Activated T-cell treated with anti-CD3 and anti-CD28 coated beads for 24 hours (primary cell): ENCODE results near the gene XK.
A peak's percentile ranks its signal among the peaks of the same experiment; 100 is the strongest.
"Not testable (repeated sequence)": the region's sequence is repeated elsewhere in the genome, so short reads cannot be mapped to it uniquely, and the experiment has no call there.

ENCODE experiments used
- DNase-seq: peaks from one replicate; pipeline ENCODE4 v3.0.0-alpha.2; 2020; ENCODE audit warnings: low read depth

Gene XK

GRCh38 chrX:37685381-37686359 is at the start of gene XK:
TSS of gene XK (plus strand) at chrX:37685791. CDS start at chrX:37685962, 171 bp downstream.
- DNase-seq, result peak; percentile 15

- no peak for DNase-seq
Observed at GRCh38 chrX:37638047-37638446, 47.5 kb upstream of the XK start.

DNA sequence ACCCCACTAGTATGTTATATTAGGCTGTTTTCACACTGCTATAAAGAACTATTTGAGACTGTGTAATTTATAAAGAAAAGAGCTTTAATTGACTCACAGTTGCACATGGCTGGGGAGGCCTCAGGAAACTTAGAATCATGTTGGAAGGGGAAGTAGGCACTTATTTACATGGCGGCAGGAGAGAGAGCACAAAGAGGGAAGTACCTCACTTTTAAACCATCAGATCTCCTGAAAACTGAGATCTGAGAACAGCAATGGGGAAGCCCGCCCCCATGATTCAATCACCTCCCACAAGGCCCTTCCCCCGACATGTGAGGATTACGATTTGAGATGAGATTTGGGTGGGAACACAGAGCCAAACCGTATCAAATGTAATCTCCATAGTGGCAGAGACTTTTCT is 45.4 kb upstream of the XK start:
- no peak for DNase-seq

DNA sequence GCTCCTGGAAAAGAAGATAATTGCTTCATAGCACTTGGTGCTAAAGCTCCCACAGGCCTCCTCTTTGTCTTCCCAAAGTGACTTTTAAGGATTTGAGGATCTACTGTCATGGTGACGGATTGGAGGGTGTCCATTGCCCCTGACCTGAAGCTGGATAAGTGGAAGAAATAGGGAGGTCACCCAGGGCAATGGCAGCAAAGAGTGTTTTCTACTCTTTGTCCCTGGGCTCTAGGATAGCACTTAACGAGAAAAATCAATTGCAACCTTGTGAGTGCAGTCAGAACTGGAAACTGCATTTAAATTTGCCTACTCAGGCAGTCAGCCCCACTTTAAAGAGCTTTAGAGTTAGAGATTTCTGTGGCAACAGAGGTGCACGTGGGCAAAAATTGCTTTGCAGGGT is 43.7 kb upstream of the XK start:
- no peak for DNase-seq

DNA sequence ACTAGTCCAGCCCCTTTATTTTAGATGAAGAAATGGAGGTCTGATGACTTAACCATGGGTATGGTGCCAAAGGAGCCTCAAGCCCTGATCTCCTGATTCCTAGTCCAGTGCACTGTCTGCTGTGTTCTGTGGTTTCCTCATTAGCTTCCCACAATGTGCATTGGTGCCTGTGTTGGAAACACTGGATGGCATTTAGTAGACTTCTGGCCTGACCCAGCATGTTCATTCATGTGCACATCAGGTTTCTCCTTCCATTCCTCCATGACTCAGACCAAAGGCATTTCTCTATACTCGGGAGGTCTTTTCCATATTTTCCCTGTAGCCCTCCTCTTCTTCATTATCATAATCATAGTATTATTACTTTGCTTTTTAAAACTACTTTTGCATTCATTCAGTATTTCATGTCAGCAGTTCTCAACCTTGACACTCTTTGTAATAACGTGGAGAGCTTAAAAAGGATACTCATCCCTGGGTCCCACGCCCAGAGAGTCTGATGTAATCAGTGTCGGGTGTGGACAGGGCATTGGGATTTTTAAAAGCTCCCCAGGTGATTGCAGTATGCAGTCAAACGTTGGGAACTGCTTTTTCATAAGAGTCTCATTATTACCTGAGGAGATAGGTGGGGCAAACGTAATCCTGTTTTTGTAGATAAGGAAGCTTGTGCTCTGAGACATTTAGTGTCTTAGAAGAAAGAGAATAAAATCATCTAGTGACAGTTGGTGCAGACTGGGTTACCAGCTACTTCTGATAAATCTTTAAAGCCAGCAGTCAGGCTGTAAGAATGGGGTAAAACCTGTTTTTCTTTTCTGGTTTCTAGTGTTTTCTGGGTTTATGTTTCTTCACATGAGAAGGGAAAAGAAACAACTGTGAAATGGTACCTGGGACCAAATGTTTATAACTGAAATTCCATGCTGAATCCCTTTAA is 40.9 kb upstream of the XK start:
- no peak for DNase-seq

DNA sequence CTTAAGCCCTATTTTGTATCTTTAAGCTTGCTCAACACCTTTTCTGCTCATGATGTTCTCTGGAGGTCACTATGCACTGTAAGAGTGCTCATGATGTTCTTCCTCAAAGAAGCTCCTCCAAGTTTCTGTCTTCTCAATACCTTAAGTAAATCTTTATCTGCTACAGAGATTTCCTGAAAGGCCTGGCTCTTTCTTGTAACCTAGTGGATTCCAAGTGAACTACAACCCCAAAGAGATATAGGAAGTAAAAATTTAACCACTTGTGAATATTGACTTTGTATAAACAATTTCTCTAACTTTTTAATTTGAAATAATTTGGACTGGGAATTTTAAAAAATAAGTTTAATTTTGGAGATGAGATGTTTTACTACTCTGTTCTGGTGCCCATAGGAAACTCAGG is 39.3 kb upstream of the XK start:
- no peak for DNase-seq

GRCh38 chrX:37650879-37651278 is 34.7 kb upstream of the XK start:
- not testable (repeated sequence) for DNase-seq

DNA sequence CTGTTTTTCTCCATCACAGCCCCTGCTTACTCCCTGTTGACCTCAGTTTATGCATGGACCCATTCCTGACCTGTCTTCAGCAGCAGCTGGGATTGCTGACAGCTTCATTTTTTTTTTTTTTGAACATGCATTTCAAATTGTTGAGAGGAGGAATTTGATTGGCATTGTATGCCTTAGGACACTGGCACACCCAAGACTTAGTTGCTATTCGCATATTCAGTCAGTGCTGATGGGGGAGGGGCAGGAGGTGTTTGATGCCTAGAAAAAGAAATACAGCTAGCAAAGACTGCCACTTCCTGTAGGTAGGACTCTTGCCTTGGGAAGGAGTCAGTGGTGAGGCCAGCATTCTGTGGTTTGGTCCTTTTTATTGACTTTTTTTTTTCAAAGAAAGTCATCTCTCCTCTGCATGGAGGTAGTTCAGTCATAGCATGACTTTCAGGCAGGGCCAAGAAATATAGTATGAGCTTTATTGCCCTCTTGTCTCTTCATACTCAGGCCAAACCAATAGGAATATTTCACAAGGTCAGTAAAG is 33.6 kb upstream of the XK start:
- no peak for DNase-seq

GRCh38 chrX:37652589-37653231 is 32.9 kb upstream of the XK start:
- DNase-seq, result no peak

DNA sequence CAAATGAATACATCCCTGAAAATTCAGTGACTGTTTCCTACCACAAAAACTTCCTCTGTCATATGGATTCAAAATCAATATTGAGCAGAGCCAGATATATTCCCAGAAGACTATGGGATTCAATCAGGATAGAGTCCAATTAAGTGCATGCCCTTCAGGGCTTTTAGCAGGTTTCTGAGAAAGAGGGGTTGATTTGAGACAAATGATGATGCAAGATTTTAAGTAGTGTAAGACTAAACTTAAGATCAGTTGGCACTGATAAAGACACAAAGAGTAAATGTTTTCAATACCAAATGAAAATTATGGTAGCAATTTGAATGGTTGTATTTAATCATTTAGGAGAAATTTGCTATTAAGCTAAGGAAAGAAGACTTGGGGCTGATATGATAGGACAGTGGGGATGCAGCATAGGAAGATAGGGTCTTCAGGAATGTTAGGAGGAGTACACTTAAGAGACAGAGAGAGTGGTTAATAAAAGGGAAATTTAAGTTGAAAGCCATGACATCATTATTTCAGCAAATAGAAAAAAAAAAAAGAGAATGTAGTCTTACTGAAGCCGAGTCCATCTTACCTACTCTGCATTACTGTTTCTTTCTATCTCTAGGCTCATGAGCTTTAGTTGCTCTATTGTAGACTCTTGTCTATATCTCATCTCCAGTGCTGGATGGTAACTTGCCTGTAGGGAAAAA is 32.0 kb upstream of the XK start:
- no peak for DNase-seq

GRCh38 chrX:37658343-37659030 is 27.1 kb upstream of the XK start:
- DNase-seq, result no peak

GRCh38 chrX:37659047-37659446 is 26.5 kb upstream of the XK start:
- DNase-seq, result no peak

DNA sequence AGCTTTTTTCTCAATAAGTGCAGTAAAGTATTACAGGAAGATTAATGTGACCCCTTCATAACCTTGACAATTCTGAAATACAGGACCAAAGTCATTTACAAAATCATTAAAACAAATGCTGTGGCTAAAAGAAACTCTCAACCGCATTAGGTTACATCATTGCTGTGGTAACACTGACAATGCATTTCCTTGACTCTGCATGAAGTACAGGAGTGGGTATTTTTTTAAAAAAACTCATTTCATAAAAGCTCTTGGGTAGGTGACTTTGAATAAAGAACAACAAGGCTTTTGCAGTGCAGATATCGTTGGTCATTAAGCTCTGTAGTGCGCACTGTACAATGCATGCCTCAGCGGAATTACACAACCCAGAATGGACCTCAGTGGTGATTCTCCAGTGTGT is 23.4 kb upstream of the XK start:
- DNase-seq, result no peak

GRCh38 chrX:37666516-37666915 is 19.1 kb upstream of the XK start:
- no peak for DNase-seq

GRCh38 chrX:37667141-37667540 is 18.4 kb upstream of the XK start:
- DNase-seq, result no peak

GRCh38 chrX:37672563-37672962 is 13.0 kb upstream of the XK start:
- no peak for DNase-seq

- DNase-seq, result no peak
Observed at GRCh38 chrX:37676811-37677210, 8.8 kb upstream of the XK start.

GRCh38 chrX:37677243-37677642 is 8.3 kb upstream of the XK start:
- DNase-seq, result no peak

DNA sequence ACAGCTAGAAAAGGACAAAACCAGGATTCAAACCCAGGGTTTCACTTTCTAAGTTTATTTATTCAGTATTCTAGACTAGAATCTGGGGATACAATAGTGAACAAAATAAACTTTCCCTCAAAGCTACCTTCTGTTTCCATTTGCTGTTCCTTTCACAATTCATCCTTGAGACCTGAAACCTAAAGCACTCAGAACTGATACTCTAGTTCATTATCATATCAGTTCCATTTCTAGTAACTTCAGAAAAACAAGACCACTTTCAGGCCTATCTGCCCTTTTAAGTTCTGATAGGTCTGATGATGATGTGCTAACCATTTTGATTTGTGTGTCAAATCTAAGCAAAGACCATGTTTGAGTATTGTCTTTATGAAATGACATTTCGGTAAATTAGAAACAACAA is 7.8 kb upstream of the XK start:
- DNase-seq, result no peak

GRCh38 chrX:37678574-37678973 is 7.0 kb upstream of the XK start:
- DNase-seq, result no peak

- DNase-seq, result no peak
Observed at GRCh38 chrX:37679230-37679629, 6.4 kb upstream of the XK start.
